Measurements from ENCODE around the gene CALN1.
"Not testable (repeated sequence)": the region's sequence is repeated elsewhere in the genome, so short reads cannot be mapped to it uniquely, and the experiment has no call there.

The CALN1 gene

DNA sequence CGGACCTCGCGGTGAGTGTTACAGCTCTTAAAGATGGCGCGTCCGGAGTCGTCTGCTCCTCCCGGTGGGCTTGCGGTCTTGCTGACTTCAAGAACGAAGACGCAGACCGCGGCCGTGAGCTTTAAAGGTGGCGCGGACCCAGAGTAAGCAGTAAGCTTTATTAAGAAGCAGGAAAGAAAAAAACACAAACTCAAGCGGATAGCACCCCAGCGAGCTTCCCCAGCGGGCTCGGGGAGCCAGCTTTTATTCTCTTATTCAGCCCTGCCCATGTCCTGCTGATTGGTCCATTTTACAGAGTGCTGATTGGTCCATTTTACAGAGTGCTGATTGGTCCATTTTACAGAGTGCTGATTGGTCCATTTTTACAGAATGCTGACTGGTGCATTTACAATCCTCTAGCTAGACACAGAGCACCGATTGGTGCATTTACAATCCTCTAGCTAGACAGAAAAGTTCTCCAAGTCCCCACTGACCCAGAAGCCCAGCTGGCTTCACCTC is at the start of gene CALN1:
Gene CALN1, minus strand, starts transcription at position 218 of the 498 bp plus-strand sequence.
- H3K4me3 ChIP-seq (ENCODE audit: low read length); DNase-seq (ENCODE audit: low read depth): not testable (repeated sequence)

DNA sequence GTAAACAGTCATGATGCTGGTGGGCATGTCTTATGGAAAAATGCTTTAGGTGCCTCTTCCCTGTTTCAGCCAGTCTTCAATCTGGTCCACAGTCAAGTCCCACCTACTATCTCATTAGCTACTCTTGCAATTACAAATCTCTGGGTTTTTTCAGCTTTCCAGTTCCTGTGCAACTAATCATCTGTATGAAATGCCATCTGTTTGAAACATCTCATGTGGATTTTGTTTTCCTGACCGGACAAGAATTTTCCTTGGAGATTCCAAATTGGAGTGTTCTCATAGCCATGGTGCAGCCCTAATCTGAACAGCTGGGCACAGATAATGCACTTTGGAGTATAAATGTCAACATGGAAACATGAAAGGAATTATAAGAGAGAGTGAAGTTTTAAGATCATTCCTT is 41.3 kb upstream of the CALN1 start:
- H3K4me3 ChIP-seq (ENCODE audit: low read length): no peak overlapping the region
- no peak for DNase-seq (ENCODE audit: low read depth)
- TF ChIP-seq, protein P1, sequence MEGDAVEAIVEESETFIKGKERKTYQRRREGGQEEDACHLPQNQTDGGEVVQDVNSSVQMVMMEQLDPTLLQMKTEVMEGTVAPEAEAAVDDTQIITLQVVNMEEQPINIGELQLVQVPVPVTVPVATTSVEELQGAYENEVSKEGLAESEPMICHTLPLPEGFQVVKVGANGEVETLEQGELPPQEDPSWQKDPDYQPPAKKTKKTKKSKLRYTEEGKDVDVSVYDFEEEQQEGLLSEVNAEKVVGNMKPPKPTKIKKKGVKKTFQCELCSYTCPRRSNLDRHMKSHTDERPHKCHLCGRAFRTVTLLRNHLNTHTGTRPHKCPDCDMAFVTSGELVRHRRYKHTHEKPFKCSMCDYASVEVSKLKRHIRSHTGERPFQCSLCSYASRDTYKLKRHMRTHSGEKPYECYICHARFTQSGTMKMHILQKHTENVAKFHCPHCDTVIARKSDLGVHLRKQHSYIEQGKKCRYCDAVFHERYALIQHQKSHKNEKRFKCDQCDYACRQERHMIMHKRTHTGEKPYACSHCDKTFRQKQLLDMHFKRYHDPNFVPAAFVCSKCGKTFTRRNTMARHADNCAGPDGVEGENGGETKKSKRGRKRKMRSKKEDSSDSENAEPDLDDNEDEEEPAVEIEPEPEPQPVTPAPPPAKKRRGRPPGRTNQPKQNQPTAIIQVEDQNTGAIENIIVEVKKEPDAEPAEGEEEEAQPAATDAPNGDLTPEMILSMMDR (conservative IDR thresholded peaks at IDR 0.05; ENCODE audit: low read depth, low read length): no peak

DNA sequence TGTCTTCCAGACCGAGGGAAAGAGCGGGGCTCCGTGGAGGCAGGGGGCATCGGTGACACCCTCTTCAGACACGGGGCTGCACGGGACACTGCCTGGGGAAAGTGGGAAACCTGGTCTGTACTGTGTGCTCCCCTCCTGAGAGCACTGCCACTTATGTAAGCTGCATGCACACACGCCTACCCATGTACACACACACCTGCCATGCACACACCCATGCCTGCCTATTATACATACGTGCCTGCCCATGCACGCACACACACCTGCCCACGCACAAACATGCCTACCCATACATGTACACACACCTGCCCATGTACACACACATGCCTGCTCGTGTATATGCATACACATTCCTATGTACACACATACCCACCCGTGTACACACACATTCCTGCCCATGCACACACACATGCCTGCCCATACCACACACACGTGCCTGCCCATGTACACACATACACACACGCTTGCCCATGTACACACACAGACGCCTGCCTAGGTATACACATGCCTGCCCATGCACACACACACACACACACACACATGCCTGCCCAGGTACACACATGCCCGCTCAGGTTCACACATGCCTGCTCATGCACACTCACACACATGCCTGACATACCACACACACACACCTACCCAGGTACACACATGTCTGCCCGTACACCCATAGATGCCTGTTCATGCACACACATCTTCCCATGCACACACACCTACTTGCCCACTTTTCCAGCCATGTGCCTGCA is 35.5 kb upstream of the CALN1 start:
- TF ChIP-seq, protein P1 (conservative IDR thresholded peaks at IDR 0.05; ENCODE audit: low read depth, low read length): no peak
- H3K4me3 ChIP-seq (ENCODE audit: low read length): no peak overlapping the region
- no peak for DNase-seq (ENCODE audit: low read depth)

DNA sequence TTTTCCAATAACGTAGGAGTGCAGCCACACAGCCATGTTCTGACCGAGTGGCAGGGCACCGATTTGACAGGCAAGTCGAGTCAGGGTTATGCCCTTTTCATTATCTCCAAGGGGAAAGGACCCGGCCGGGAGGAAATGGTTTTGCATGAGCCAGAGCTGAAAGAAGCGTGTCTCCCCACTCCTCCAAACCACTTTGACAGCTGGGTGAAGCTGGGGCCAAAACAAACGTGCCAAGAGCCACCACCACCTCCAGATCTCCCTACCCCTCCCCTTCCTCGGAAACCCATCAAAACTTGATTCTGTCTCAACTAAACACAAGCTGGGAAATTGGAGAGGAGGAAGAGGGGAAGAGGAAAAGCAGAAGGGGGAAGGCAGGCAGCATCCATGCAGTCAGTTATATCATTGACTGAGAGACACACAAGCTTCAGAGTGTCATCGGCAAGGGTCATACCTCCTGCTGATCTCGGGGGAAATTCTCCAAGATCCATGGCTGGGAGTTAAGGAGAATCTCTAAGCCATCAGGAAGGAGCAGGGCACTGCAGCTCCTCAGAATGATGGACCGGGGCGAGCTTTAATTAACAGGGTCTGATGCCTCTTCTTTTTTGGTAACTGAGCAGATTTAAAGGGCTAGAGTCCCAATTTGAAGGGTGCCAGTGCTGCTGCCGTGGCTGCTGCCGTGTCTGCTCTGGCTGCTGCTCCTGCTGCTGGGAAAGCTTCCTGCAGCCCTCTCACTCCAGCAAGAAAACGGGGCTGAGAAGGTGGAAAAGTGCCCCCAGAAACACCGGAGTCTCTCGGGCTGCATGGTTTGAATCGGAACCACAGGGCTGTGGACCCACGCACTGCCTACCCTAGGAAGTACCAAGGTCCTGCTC is 34.7 kb upstream of the CALN1 start:
- no peak for DNase-seq (ENCODE audit: low read depth)
- no peak overlapping the region for H3K4me3 ChIP-seq (ENCODE audit: low read length)
- TF ChIP-seq, protein P1 (conservative IDR thresholded peaks at IDR 0.05; ENCODE audit: low read depth, low read length): no peak

DNA sequence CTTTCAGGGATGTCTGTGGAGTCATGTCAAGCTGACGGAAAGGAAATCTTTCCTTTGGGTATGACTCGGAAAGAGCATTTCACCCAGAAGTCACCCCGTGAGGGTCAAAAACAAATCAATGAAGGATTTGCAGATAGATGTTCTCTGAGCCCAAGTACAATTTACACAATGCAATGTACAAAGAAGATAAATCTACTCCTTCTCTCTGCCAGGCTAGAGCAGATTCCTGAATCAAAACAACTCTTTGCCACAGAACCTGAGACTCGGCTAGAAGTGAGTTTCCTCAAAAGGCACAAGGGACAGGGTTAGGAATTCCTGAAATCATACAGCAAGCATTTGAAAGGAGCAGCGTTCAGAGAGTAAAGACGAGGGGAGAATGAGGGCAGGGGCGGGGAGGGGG is 34.0 kb upstream of the CALN1 start:
- TF ChIP-seq, protein P1 (conservative IDR thresholded peaks at IDR 0.05; ENCODE audit: low read depth, low read length): no peak
- DNase-seq (ENCODE audit: low read depth): no peak
- H3K4me3 ChIP-seq (ENCODE audit: low read length): no peak overlapping the region

DNA sequence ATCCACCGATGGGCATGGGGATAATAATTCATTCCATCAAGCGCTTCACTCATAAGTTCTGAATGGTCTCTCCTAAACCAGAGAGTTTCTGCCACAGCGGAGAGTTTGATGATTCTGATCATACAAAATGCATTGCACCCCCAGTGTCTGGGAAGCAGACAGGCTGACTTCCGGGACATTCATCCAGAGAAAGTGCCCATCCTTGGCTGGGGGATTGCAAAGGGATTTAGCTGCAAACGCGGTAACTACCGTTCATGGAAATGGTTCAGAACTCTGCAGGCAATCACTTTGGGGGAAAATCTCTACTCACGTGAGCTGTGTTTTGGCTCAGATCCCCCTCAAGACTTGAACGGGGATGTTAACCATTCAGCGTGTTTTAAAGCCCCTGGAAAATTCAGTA is 33.4 kb upstream of the CALN1 start:
- no peak for DNase-seq (ENCODE audit: low read depth)
- TF ChIP-seq, protein P1 (conservative IDR thresholded peaks at IDR 0.05; ENCODE audit: low read depth, low read length): no peak
- H3K4me3 ChIP-seq (ENCODE audit: low read length): no peak overlapping the region

DNA sequence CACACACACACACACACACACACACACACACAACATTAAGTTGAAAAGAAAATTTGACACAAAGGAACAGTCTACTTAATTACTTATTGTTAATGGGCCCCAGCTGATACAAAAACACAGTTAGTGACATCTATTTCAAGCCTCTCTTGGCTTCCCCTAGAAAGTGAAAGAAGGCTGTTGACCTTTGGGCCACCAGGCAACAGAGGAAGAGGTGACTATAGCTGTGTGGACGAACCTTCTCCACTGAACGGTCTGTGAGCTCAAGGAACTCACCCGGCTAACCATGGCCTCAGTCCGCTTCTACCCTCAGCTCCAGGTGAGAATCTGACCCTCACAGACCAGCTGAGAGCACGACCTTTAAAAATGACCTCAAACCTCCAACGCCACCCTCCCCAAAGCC is 32.9 kb upstream of the CALN1 start:
- no peak overlapping the region for H3K4me3 ChIP-seq (ENCODE audit: low read length)

More for the DNA sequence above, 32.9 kb upstream of the CALN1 start:
- DNase-seq (ENCODE audit: low read depth): no peak
- TF ChIP-seq, protein P1 (conservative IDR thresholded peaks at IDR 0.05; ENCODE audit: low read depth, low read length): no peak

Data from retinal pigment epithelial cell (primary cell).